SKM-1 treated with dmso at 0.1 percent for 144 hours (cell line): ENCODE measurements around the gene FANCC.

Experiments
- DNase-seq: peaks from one replicate; lab custom pipeline; 2025; ENCODE audit not compliant: unreplicated experiment; lab: John Stamatoyannopoulos, UW

The FANCC gene

GRCh38 chr9:95104581-95104960 is 212.9 kb downstream of the FANCC start:
- DNase-seq: no peak

GRCh38 chr9:95103871-95104580 is 213.5 kb downstream of the FANCC start:
- no peak for DNase-seq

- DNase-seq: no peak
Observed at GRCh38 chr9:95103281-95103771, 214.2 kb downstream of the FANCC start.

- no peak for DNase-seq
Observed at GRCh38 chr9:95102572-95102971, 214.9 kb downstream of the FANCC start.

- no peak for DNase-seq
Observed at GRCh38 chr9:95102001-95102433, 215.5 kb downstream of the FANCC start.

GRCh38 chr9:95101326-95101725 is 216.2 kb downstream of the FANCC start:
- DNase-seq: no peak

GRCh38 chr9:95100071-95100627 is 217.4 kb downstream of the FANCC start:
- no peak for DNase-seq

GRCh38 chr9:95099321-95100070 is 218.0 kb downstream of the FANCC start:
- DNase-seq: no peak

- DNase-seq: no peak
Observed at GRCh38 chr9:95098391-95098921, 219.1 kb downstream of the FANCC start.

GRCh38 chr9:95097279-95097678 is 220.2 kb downstream of the FANCC start:
- DNase-seq: no peak

GRCh38 chr9:95096807-95097206 is 220.7 kb downstream of the FANCC start:
- DNase-seq: no peak

- no peak for DNase-seq
Observed at GRCh38 chr9:95096381-95096780, 221.1 kb downstream of the FANCC start.

GRCh38 chr9:95095641-95096355 is 221.7 kb downstream of the FANCC start:
- DNase-seq: no peak

- DNase-seq: no peak
Observed at GRCh38 chr9:95094002-95094401, 223.5 kb downstream of the FANCC start.

- no peak for DNase-seq
Observed at GRCh38 chr9:95093586-95093985, 223.9 kb downstream of the FANCC start.

GRCh38 chr9:95092262-95093072 is 225.0 kb downstream of the FANCC start:
- DNase-seq: no peak

GRCh38 chr9:95091601-95092261 is 225.8 kb downstream of the FANCC start:
- no peak for DNase-seq

GRCh38 chr9:95090871-95091577 is 226.5 kb downstream of the FANCC start:
- no peak for DNase-seq
